Thoracic aorta (tissue), 2 donors: Measurements from ENCODE around the gene KLF11. TPM values are rescaled to one million over a fixed set of nuclear protein-coding genes. Genes with fewer than 3 reads are reported as not detected.
A peak's percentile ranks its signal among the peaks of the same experiment; 100 is the strongest.

Experiments
- ATAC-seq: fragments of 150-250 bp; one replicate; pipeline ENCODE4 v1.8.0; 2017; ENCODE audit warnings: low read depth; ENCODE audit not compliant: insufficient number of reproducible peaks, low FRiP score
- DNase-seq: peaks from one replicate; pipeline ENCODE4 v3.0.0-alpha.2; 2020; ENCODE audit warnings: low spot score
- H3K27ac ChIP-seq, 2 donors: fragments of 200-600 bp; sonication (generic); 1 replicate in 1 of 2; 2 replicates in 1 of 2; pipeline ENCODE4 v1.5.1; 2016; ENCODE audit warnings: mild to moderate bottlenecking in 2 of 2, moderate library complexity in 2 of 2
- H3K27me3 ChIP-seq: fragments of 200-600 bp; sonication (generic); replicated peaks from 2 replicates; pipeline ENCODE4 v1.6.0; 2016; ENCODE audit warnings: mild to moderate bottlenecking; ENCODE audit not compliant: insufficient read depth
- H3K36me3 ChIP-seq: fragments of 200-600 bp; sonication (generic); one replicate; pipeline ENCODE4 v1.5.1; 2016
- H3K4me1 ChIP-seq, 2 donors: fragments of 200-600 bp; sonication (generic); 1 replicate in 1 of 2; 2 replicates in 1 of 2; pipeline versions ENCODE4 v1.5.1 to v1.6.0; 2016; ENCODE audit warnings: low read depth in 2 of 2, mild to moderate bottlenecking in 1 of 2; ENCODE audit not compliant: control insufficient read depth in 1 of 2
- H3K4me3 ChIP-seq: fragments of 200-600 bp; sonication (generic); 2 replicates; pipeline ENCODE4 v1.5.1; 2016; ENCODE audit warnings: mild to moderate bottlenecking
- H3K9me3 ChIP-seq: fragments of 200-600 bp; sonication (generic); 2 replicates; pipeline ENCODE4 v1.5.1; 2016
- total RNA-seq, 2 donors: library from RNA; depleted of rRNA; stranded (reverse); fragments of >200 nt; gene quantifications; one replicate each; pipeline versions ENCODE4 v1.1.0 to v1.2.3, GENCODE V29; 2016
- TF ChIP-seq, protein P1 (sequence below): fragments of 200-600 bp; sonication (generic); IDR thresholded peaks from one replicate; pipeline ENCODE4 v1.5.1; 2019; ENCODE audit warnings: antibody characterized with exemption

Gene KLF11
- total RNA-seq, 2 donors from 2014 or later = 14.4 to 20.0 TPM

GRCh38 chr2:10080536-10081304 lies 37.4 kb downstream of the KLF11 start:
- H3K9me3 ChIP-seq = no peaks in the 10 kb centered on the region
- TF ChIP-seq, protein P1, sequence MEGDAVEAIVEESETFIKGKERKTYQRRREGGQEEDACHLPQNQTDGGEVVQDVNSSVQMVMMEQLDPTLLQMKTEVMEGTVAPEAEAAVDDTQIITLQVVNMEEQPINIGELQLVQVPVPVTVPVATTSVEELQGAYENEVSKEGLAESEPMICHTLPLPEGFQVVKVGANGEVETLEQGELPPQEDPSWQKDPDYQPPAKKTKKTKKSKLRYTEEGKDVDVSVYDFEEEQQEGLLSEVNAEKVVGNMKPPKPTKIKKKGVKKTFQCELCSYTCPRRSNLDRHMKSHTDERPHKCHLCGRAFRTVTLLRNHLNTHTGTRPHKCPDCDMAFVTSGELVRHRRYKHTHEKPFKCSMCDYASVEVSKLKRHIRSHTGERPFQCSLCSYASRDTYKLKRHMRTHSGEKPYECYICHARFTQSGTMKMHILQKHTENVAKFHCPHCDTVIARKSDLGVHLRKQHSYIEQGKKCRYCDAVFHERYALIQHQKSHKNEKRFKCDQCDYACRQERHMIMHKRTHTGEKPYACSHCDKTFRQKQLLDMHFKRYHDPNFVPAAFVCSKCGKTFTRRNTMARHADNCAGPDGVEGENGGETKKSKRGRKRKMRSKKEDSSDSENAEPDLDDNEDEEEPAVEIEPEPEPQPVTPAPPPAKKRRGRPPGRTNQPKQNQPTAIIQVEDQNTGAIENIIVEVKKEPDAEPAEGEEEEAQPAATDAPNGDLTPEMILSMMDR = no peak
- ATAC-seq = no peak
- no peak for DNase-seq
- peaks cover 8 to 34% of the 10 kb centered on the region in 2 donors for H3K4me1 ChIP-seq
- no peaks in the 10 kb centered on the region for H3K36me3 ChIP-seq
- peak overlapping the region; percentile 50 to 77 for H3K27ac ChIP-seq
- no peaks in the 10 kb centered on the region for H3K27me3 ChIP-seq
- H3K4me3 ChIP-seq = peak overlapping the region; percentile 82

- no peak for DNase-seq
- H3K4me3 ChIP-seq = peak overlapping the region; percentile 42
- H3K9me3 ChIP-seq = no peaks in the 10 kb centered on the region
- no peak for ATAC-seq
- H3K4me1 ChIP-seq = peaks cover 8 to 30% of the 10 kb centered on the region in 2 donors
- no peaks in the 10 kb centered on the region for H3K27me3 ChIP-seq
- TF ChIP-seq, protein P1 = no peak
- H3K36me3 ChIP-seq = no peaks in the 10 kb centered on the region
- peak overlapping the region; percentile 3 to 40 for H3K27ac ChIP-seq
Observed at GRCh38 chr2:10083046-10083445, 39.7 kb downstream of the KLF11 start.

GRCh38 chr2:10083692-10084211 lies 40.4 kb downstream of the KLF11 start:
- TF ChIP-seq, protein P1 = no peak
- Histone ChIP-seq H3K27me3 (no peaks in the 10 kb centered on the region), H3K4me1 (peaks cover 8 to 23% of the 10 kb centered on the region in 2 donors), H3K27ac (peak overlapping the region; percentile 3 to 40), H3K36me3 (no peaks in the 10 kb centered on the region), H3K4me3 (peak overlapping the region; percentile 42), H3K9me3 (no peaks in the 10 kb centered on the region)
- no peak for DNase-seq
- no peak for ATAC-seq

GRCh38 chr2:10084223-10084865 lies 41.0 kb downstream of the KLF11 start:
- ATAC-seq = no peak
- H3K4me1 ChIP-seq = peaks cover 8 to 21% of the 10 kb centered on the region in 2 donors
- no peaks in the 10 kb centered on the region for H3K36me3 ChIP-seq

More at GRCh38 chr2:10084223-10084865, 41.0 kb downstream of the KLF11 start:
- TF ChIP-seq, protein P1 = no peak
- Histone ChIP-seq H3K9me3 (no peaks in the 10 kb centered on the region), H3K27ac (no peak overlapping the region), H3K4me3 (no peak overlapping the region), H3K27me3 (no peaks in the 10 kb centered on the region)
- DNase-seq = no peak
